GM21447 (cell line): ENCODE measurements around the gene HS3ST4.
"Not testable (repeated sequence)": the region's sequence is repeated elsewhere in the genome, so short reads cannot be mapped to it uniquely, and the experiment has no call there.

ENCODE experiments used
- ATAC-seq: cut with Tn5 transposase; IDR thresholded peaks from one replicate; pipeline ENCODE4 v1.9.1; 2021; ENCODE audit not compliant: unreplicated experiment

The HS3ST4 gene

DNA sequence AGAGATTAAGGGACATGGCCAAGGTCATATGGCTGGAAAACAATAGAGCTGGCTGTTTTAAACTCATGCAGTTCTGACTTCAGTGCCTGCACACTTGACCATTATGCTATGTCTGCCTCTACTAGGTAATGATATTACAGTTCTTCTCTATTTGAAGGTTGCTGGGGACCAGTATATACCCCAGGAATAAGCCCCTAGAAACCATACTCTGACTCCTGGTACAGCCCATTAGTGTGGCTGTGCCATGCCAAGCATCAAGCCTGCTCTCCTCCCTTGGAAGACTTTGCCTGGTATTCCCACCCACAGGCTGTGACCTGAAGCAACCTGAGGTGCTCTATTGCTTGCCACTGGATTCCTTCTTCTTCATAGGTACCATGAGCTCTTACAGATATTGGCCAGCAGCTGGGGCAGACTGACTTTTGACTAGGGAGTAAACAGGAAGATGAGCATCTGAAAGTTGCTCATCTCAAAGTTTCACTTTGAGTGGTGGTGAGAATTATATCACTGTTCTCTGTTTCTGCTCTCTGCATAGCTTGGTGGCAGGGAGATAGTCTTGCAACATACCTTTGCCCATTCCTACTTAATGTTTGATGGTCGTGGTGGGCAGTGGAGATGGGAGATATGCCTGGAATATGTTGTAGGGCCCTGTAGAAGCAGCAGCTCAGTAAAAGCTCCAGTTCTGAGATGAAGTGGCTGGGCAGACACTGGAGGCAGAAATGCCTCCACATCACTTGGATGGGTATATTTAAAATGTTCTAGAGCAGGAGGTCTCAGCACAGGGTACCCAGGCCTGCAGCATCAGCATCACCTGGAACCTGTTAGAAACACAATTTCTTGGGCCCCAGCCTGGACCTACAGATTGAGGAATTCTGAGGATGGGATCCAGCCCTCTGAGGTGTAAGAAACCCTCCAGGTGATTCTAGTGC, 274.7 kb downstream of the HS3ST4 start:
- no peak for ATAC-seq

DNA sequence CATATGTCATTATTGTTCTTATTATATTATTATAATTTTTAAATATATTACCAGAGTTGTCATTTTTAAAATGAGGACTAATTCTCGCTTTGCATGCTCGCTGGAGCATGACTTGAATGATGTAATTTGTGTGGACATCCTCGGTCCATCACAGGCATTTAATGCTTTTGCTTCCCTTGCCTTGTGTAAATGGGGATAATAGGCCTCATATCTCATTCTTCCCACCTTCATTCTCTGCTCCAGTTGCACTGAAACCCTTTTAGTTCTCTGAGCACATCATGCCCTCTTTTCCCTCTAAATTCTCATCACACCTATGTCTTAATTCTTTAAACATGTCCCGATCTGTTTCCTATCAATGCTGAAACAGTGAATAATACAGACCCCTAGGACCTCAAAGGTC, 285.4 kb downstream of the HS3ST4 start:
- no peak for ATAC-seq

- ATAC-seq = no peak
Observed at GRCh38 chr16:25978218-25978617, 286.5 kb downstream of the HS3ST4 start.

DNA sequence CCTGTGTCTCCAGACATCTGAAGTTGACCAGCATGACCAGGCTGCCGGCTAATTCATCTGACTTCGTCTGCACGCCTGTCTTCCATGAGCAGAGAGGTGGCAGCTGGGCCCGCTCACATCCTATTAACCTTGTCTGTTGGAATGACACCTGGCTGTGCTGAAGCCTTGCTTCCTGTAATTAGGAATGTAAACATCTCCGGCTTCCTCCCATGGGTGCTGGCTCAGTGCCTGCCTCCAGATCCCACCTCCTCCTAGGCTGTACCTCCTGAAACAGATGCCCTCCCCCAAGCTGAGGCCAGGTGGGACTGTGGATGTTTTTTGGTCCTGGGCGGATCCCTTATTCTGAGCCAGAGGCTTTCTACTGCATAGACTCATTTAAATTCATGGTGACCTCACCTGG, 296.3 kb downstream of the HS3ST4 start:
- no peak for ATAC-seq

DNA sequence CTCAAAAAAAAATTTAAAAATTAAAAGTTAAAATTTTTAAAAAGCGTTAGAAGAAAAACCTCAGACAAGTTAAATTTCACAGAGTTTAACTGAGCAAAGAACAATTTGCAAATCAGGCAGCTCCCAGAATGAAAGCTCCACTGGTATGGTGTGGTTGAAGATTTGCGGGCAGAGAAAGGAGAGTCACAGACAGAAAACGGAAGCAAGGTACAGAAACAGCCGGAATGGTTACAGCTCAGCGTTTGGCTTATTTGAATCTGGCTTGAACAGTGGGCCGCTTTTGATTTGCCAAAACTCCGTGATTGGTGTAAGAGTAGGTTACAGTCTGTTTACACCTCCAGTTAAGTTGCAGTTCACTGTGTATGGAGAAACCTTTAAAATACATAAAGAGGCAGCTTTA, 297.1 kb downstream of the HS3ST4 start:
- ATAC-seq = no peak

DNA sequence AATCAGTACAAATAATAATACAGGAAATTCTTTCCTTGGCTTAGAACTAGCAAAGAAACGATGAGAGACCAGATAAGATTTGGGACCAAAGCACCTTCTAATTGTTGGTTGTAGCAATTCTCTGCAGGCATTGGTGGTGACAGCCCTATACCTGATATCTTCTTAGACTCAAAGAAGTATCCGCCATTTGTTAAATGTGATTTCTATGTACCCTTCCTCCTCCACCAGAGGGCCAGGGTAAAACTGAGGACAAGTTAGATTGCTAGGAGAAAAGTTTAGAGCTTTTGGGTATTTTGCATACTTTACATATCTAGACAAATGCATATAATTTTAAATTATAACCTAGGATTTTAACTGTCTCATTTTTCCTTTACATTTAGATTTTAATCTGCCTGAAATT, 304.3 kb downstream of the HS3ST4 start:
- ATAC-seq = no peak

GRCh38 chr16:26005336-26005735, 313.6 kb downstream of the HS3ST4 start:
- ATAC-seq = no peak

GRCh38 chr16:26012376-26012775, 320.6 kb downstream of the HS3ST4 start:
- no peak for ATAC-seq

GRCh38 chr16:26015776-26016175, 324.0 kb downstream of the HS3ST4 start:
- ATAC-seq = no peak

GRCh38 chr16:26016989-26017388, 325.2 kb downstream of the HS3ST4 start:
- ATAC-seq = no peak

DNA sequence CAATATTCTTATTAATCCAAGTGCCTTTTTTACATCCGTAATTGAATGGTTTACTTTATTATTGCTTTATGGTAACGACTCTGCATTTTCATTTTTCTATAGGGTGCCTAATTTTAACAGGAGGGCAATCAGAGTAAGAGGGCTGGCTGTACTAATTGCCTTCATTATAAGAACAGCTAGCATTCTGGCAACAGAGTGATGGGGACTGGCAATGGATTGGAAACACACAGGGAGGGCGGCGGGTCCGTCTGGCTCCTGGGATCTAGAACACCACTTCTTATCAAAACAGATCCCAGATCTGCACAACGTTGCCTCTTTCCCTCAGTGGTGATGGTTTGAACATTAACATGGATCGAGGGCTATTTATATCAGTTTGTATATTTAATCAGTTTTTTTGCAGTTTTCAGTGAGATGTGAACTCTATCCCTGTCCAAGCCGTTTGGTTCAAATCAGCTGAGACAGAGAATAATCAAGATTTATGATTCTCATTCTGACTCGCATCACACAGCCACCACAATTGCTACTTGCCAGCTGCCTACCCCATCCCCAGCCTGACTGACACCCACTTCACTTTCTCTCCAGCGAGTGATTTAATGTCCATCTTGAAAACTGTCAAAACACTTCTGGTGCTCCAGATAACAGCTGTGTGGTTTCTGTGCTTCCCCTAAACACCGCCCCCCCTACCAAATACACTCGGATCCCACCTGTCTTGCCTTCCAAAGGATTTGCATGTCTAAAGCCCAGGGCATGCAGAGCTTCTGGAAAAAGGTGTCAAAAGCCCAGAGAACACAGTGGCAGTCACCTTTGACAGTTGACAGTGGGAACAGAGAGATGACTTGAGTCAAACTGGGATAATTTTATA, 327.9 kb downstream of the HS3ST4 start:
- no peak for ATAC-seq

GRCh38 chr16:26026709-26027450, 335.1 kb downstream of the HS3ST4 start:
- no peak for ATAC-seq

DNA sequence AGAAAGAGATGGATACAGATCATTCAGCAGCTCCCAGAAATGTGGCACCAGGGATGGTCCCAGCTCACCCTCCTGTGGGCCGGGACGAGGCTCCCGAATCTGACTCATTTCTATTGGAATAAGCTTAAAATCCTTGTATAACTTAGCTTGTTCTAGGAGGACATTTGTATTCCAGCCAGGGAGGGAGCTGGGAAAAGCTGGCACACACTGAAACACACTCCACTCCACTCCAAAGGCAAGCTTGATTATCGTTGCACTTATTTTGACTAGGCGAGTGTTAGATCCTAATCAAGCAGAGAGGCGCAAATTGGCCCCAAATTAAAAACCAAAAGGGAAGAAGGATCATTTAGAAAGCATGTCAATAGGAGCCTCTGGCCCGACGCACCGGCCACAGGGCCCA, 339.5 kb downstream of the HS3ST4 start:
- no peak for ATAC-seq

DNA sequence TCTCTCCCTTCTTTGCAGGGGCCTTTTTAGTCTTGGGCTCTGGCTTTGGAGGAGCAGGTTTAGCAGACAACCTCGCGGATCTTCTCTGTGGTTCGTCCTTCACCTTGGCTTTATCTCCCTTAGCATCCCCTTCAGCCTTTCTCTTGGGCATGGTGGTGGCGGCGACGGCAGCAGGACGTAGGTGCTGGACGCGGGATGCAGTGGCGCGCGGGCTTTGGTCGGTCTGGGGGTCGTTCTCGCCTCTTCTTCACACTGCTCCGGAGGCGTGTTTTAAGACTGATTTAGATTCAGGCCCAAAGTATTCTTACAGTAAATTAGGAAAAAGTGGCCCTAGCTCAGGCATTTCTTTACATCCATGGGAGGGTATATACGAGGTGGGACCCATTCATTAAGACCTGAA, 340.9 kb downstream of the HS3ST4 start:
- ATAC-seq = not testable (repeated sequence)

DNA sequence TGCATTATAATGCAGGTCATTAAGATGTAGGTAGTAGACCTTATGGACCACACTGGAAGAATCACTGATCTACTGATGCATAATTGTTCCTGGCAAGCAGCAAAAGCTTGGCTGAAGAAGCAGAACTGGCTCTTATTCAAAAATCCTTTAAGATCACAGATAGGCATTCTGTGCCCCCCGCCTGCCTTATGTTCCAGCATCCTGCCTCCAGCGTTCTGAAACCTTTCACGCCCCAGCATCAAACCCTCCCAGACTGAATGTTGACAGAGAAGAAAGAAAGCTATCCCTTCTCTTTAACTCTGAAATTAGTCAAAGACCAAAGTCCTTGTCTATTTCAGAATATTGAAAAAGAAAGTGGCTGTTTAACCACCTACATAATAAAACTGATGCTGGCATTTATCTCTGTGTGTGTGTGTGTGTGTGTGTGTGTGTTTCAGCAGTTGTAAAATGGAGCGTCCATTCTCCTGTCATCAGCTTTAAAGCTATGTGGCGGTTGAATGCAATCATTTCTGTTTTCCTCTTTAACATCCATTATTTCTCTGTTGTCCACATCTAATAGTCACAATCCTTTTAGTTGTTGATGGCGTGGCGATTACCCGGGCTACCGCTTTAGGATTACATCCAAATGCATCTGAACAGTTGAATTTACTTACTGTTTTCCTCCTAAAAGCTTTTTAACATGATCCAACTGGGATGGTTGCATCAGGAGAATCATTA, 350.4 kb downstream of the HS3ST4 start:
- ATAC-seq = no peak

GRCh38 chr16:26050472-26050871, 358.7 kb downstream of the HS3ST4 start:
- ATAC-seq = no peak

- ATAC-seq = no peak
Observed at GRCh38 chr16:26051063-26051462, 359.3 kb downstream of the HS3ST4 start.

- no peak for ATAC-seq
Observed at GRCh38 chr16:26053889-26054288, 362.1 kb downstream of the HS3ST4 start.

DNA sequence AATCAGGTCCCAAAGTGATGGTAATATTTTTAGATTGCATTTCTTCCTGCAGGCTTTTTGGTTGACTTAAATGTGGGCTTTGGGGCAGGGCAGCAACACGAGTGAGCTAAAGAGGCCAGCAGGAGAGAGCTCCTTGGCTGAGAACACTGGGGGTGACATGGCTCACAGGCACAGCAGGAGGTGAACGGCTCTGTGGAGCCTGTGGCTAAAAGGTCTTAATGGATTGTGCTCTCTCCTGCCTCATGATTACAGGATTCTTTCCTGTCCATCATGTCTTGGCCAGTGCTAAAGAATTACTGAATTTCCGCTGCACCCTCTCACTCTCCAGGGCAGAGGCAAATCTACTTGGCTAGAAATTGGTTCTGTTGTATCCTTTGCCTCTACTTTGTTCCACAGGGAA, 366.6 kb downstream of the HS3ST4 start:
- no peak for ATAC-seq

GRCh38 chr16:26070302-26071100, 378.7 kb downstream of the HS3ST4 start:
- no peak for ATAC-seq
